HepG2 (cell line): ENCODE results near the gene CEP131. TPM values are rescaled to one million over a fixed set of nuclear protein-coding genes. Genes with fewer than 3 reads are reported as not detected.

ENCODE experiments used
- ATAC-seq: fragments of 200-7000 bp; cut with Tn5 transposase; 3 replicates; pipeline ENCODE4 v1.9.1; 2020; ENCODE audit warnings: mild to moderate bottlenecking, moderate library complexity
- BruUV-seq: library from RNA; stranded (reverse); fragments of 400-500 nt; replicated peaks from 2 replicates; lab custom pipeline; 2021; lab: Mats Ljungman, UMichigan
- CTCF ChIA-PET: fragments of 300-600 bp; formaldehyde crosslinking; extraction: SDS; loops from one replicate; lab custom pipeline; 2021; ENCODE audit warnings: low total read pairs, inconsistent platforms, low intra/inter-chr PET ratio; lab: Yijun Ruan, JAX
- POLR2A ChIA-PET: fragments of 350-600 bp; sonication (Branson Sonifier 250); formaldehyde crosslinking; loops from one replicate; lab custom pipeline; 2020; ENCODE audit warnings: antibody characterized with exemption, inconsistent platforms; lab: Yijun Ruan, JAX
- DNase-seq: peaks from one replicate; pipeline ENCODE4 v3.0.0-alpha.2; 2015; ENCODE audit warnings: low spot score
- FAIRE-seq: peaks from 3 replicates; lab custom pipeline; 2011; peaks lifted over from hg19 to GRCh38; lab: Jason Lieb, UNC
- H2AFZ ChIP-seq: one replicate; pipeline ENCODE4 v1.6.1; 2011; ENCODE audit warnings: low read length, inconsistent platforms
- H3K27ac ChIP-seq: fragments of 300-600 bp; 3 replicates; pipeline ENCODE4 v1.8.0; 2011; ENCODE audit warnings: mixed run types, mild to moderate bottlenecking, mixed read lengths, low read length, inconsistent platforms; ENCODE audit not compliant: insufficient read depth; ENCODE audit errors: extremely low read length
- H3K27me3 ChIP-seq, 2 experiments: fragments of 200-600 bp in 1 of 2; 2 replicates in 1 of 2; 3 replicates in 1 of 2; pipeline versions ENCODE4 v1.6.0 to v1.8.0; 2011; ENCODE audit warnings: low read length in 2 of 2, mild to moderate bottlenecking in 2 of 2, moderate library complexity in 2 of 2, inconsistent platforms in 1 of 2; ENCODE audit not compliant: insufficient read depth in 2 of 2, control insufficient read depth in 1 of 2
- H3K36me3 ChIP-seq, 2 experiments: fragments of 200-600 bp in 1 of 2; replicated peaks in 1 of 2; 2 replicates in 1 of 2; 3 replicates in 1 of 2; pipeline versions ENCODE4 v1.5.1 to v1.8.0; 2011; ENCODE audit warnings: low read length in 2 of 2, inconsistent platforms in 1 of 2; ENCODE audit not compliant: insufficient read depth in 2 of 2, control insufficient read depth in 1 of 2
- H3K4me1 ChIP-seq: 2 replicates; pipeline ENCODE4 v1.5.1; 2012; ENCODE audit warnings: low read length, inconsistent platforms; ENCODE audit not compliant: insufficient read depth
- H3K4me2 ChIP-seq: 2 replicates; pipeline ENCODE4 v1.6.0; 2011; ENCODE audit warnings: low read depth, low read length, inconsistent platforms
- H3K4me3 ChIP-seq, 3 experiments: fragments of 200-600 bp in 1 of 3; sonication (generic), shearing (Covaris generic) in 1 of 3; replicated peaks in 1 of 3; 2 replicates each; pipeline ENCODE4 v1.5.1; 2011 to 2016; ENCODE audit warnings: low read length in 3 of 3, inconsistent platforms in 2 of 3, low read depth in 2 of 3, mild to moderate bottlenecking in 2 of 3, control low read depth in 1 of 3, mixed read lengths in 1 of 3; ENCODE audit not compliant: insufficient read depth in 1 of 3
- H3K79me2 ChIP-seq: one replicate; pipeline ENCODE4 v1.6.1; 2011; ENCODE audit warnings: low read length, inconsistent platforms; ENCODE audit not compliant: insufficient read depth
- H3K9ac ChIP-seq: 2 replicates; pipeline ENCODE4 v1.6.0; 2011; ENCODE audit warnings: mild to moderate bottlenecking, low read depth, low read length, inconsistent platforms; ENCODE audit not compliant: insufficient read depth
- H3K9me3 ChIP-seq: 2 replicates; pipeline ENCODE4 v1.5.1; 2012; ENCODE audit warnings: mild to moderate bottlenecking, low read length
- H4K20me1 ChIP-seq: 2 replicates; pipeline ENCODE4 v1.6.0; 2011; ENCODE audit warnings: inconsistent platforms, mild to moderate bottlenecking, low read length, moderate library complexity; ENCODE audit not compliant: insufficient read depth
- AGO1 ChIP-seq: fragments of 200-400 bp; formaldehyde crosslinking; IDR thresholded peaks from 2 replicates; pipeline ENCODE4 v1.6.1; 2017; ENCODE audit warnings: mild to moderate bottlenecking, low read depth, low read length, moderate library complexity; ENCODE audit not compliant: poor library complexity, severe bottlenecking
- ASH2L ChIP-seq: fragments of 300-600, 200-600 bp; sonication (generic); IDR thresholded peaks from 2 replicates; pipeline ENCODE4 v1.7.0; 2017; ENCODE audit warnings: low read depth, mild to moderate bottlenecking, moderate library complexity, mixed read lengths, low read length; ENCODE audit not compliant: insufficient read length
- ATF6 ChIP-seq: sonication (generic); formaldehyde crosslinking; conservative IDR thresholded peaks from 2 replicates; pipeline ENCODE4 v1.4.0; 2020; ENCODE audit warnings: missing genetic modification reagents
- HNF4G ChIP-seq, 2 experiments: sonication (generic) in 1 of 2; formaldehyde crosslinking in 1 of 2; IDR thresholded peaks; 2 replicates each; pipeline versions ENCODE4 v1.4.0 to v1.6.1; 2011 to 2020; ENCODE audit warnings: borderline replicate concordance in 2 of 2, low read depth in 2 of 2, mild to moderate bottlenecking in 2 of 2, low read length in 1 of 2, missing genetic modification reagents in 1 of 2, moderate library complexity in 1 of 2
- MAF1 ChIP-seq: sonication (generic); formaldehyde crosslinking; IDR thresholded peaks from 2 replicates; pipeline ENCODE4 v1.5.0; 2020; ENCODE audit warnings: missing genetic modification reagents, borderline replicate concordance
- SATB2 ChIP-seq: sonication (generic); formaldehyde crosslinking; IDR thresholded peaks from 2 replicates; pipeline ENCODE4 v1.5.0; 2020; ENCODE audit warnings: missing genetic modification reagents
- SCMH1 ChIP-seq: sonication (generic); formaldehyde crosslinking; IDR thresholded peaks from 2 replicates; pipeline ENCODE4 v1.9.0; 2021; ENCODE audit warnings: missing genetic modification reagents, mild to moderate bottlenecking, borderline replicate concordance
- ZNF549 ChIP-seq: sonication (generic); formaldehyde crosslinking; IDR thresholded peaks from 2 replicates; pipeline ENCODE4 v1.5.0; 2020; ENCODE audit warnings: missing genetic modification reagents
- ZNF629 ChIP-seq: sonication (generic); formaldehyde crosslinking; conservative IDR thresholded peaks from 2 replicates; pipeline ENCODE4 v1.5.0; 2020; ENCODE audit warnings: missing genetic modification reagents
- ZNF770 ChIP-seq: sonication (generic); formaldehyde crosslinking; IDR thresholded peaks from 2 replicates; pipeline ENCODE4 v1.5.0; 2020; ENCODE audit warnings: mild to moderate bottlenecking, missing genetic modification reagents
- WGBS: methylation state at CpG from one replicate; pipeline ENCODE4 v1.1.6; 2017; ENCODE audit warnings: low lambda C conversion rate; 5-methylcytosine and 5-hydroxymethylcytosine counted together
- in situ Hi-C: cut with HindIII; loops from 2 replicates; pipeline ENCODE4 v1.10.0; 2017; ENCODE audit warnings: low pct_unique_long_range_greater_than_20kb; ENCODE audit not compliant: extremely low pct_ligation_motif_present
- intact Hi-C: fragments of 100-400 bp; cut with micrococcal nuclease; formaldehyde crosslinking; loops from one replicate; pipeline ENCODE4 v1.10.0; 2022; ENCODE audit not compliant: unreplicated experiment
- polyA plus RNA-seq, 8 experiments: library from polyadenylated mRNA; depleted of rRNA in 3 of 8; stranded (reverse) in 7 of 8; unstranded in 1 of 8; fragments of >200 nt; fragmentation: Illumina TruSeq in 4 of 8; extraction: Trizol in 4 of 8; gene quantifications; 2 replicates each; pipeline versions ENCODE4 v1.2.1 to v1.2.3, GENCODE V29; 2011 to 2016; ENCODE audit warnings: low read depth in 4 of 8, missing spikeins in 1 of 8, mixed read lengths in 1 of 8; ENCODE audit not compliant: insufficient read depth in 1 of 8
- total RNA-seq, 5 experiments: library from RNA; depleted of rRNA; stranded (reverse); fragments of >200 nt; fragmentation: Illumina TruSeq; extraction: Trizol; gene quantifications; 2 replicates each; pipeline ENCODE4 v1.2.3, GENCODE V29; 2016; ENCODE audit warnings: low read depth in 1 of 5

The CEP131 gene
- total and polyA plus RNA-seq, 2 of the 13 experiments (the other 11 are each of a cell fraction or from before 2014, with no cell fraction given), result 5.0 to 16.8 TPM

- no peak for TF ChIP-seq HNF4G (IDR thresholded peaks at IDR 0.05; ENCODE audit: borderline replicate concordance, low read depth, low read length)
- no peak for TF ChIP-seq HNF4G (CRISPR knock-in tag; IDR thresholded peaks at IDR 0.05; ENCODE audit: borderline replicate concordance, low read depth)
- no peak for TF ChIP-seq ASH2L
- no peak for TF ChIP-seq ZNF629 (CRISPR knock-in tag)
- no peak for TF ChIP-seq ATF6 (CRISPR knock-in tag)
- no peak for TF ChIP-seq SCMH1
- no peak for TF ChIP-seq MAF1 (CRISPR knock-in tag)
Measured at GRCh38 chr17:81251094-81251708, 28.4 kb upstream of the CEP131 start (continued).

GRCh38 chr17:81250286-81251093 lies 27.7 kb upstream of the CEP131 start:
- ChIA-PET POLR2A (interaction anchor here (1.1 kb wide), 1 partner anchor 27 kb away, joined by 3 read pairs; the partner anchor contains the start of gene CEP131), CTCF (no interaction called here)
- H3K79me2 ChIP-seq, result no peaks in the 10 kb centered on the region
- intact Hi-C loops (no loop called here), in situ Hi-C loops (no loop called here)
- peaks cover 31% of the 10 kb centered on the region for H3K4me1 ChIP-seq
- no peak for ATAC-seq
- no peak overlapping the region for H3K9ac ChIP-seq
- no peaks in the 10 kb centered on the region for H3K27me3 ChIP-seq
- FAIRE-seq, result no peak
- H3K9me3 ChIP-seq, result no peaks in the 10 kb centered on the region
- BruUV-seq, result no TSS peak
- TF ChIP-seq ZNF770 (no peak), ZNF549 (CRISPR knock-in tag) (no peak), SATB2 (CRISPR knock-in tag) (no peak), AGO1 (peak; percentile 5)
- H3K36me3 ChIP-seq, result peaks cover 16 to 20% of the 10 kb centered on the region in 2 experiments
- H3K4me2 ChIP-seq, result no peak overlapping the region
- DNase-seq, result no peak
- no peak overlapping the region for H3K27ac ChIP-seq
- H3K4me3 ChIP-seq, result no peak overlapping the region
- 94% methylated on average over 30 of the region's 31 CpGs for WGBS
- peaks cover 4% of the 10 kb centered on the region; the same call in 1 of the 2 replicates for H4K20me1 ChIP-seq
- H2AFZ ChIP-seq, result no peak overlapping the region
